H1 (cell line): ENCODE data around the gene SIRT3. TPM values are rescaled to one million over a fixed set of nuclear protein-coding genes. Genes with fewer than 3 reads are reported as not detected.

Source experiments
- NRF1 ChIP-seq: IDR thresholded peaks from 2 replicates; pipeline ENCODE4 v1.6.1; 2011; ENCODE audit warnings: mild to moderate bottlenecking, low read depth, low read length, improper control_type of control experiment
- polyA plus RNA-seq, 7 experiments: library from polyadenylated mRNA; depleted of rRNA in 3 of 7; stranded (reverse) in 5 of 7; unstranded in 2 of 7; fragments of >200 nt in 5 of 7; fragments of 200-250 nt in 2 of 7; gene quantifications; 1 replicate in 5 of 7; 2 replicates in 1 of 7; 4 replicates in 1 of 7; pipeline versions ENCODE4 v1.2.1 to v1.2.3, GENCODE V29; 2011 to 2013; ENCODE audit warnings: missing spikeins in 2 of 7, mixed read lengths in 2 of 7
- total RNA-seq: library from RNA; stranded (reverse); fragmentation: NEBNext Ultra II Directional; extraction: Animal tissue kit (Norgen Biotek cat#: 25700); gene quantifications from 2 replicates; pipeline ENCODE4 v1.2.1, GENCODE V29; 2021

SIRT3 gene
- total and polyA plus RNA-seq, 2 of the 8 experiments (the other 6 are each of a cell fraction or from before 2014, with no cell fraction given): 14.3 to 21.6 TPM

DNA sequence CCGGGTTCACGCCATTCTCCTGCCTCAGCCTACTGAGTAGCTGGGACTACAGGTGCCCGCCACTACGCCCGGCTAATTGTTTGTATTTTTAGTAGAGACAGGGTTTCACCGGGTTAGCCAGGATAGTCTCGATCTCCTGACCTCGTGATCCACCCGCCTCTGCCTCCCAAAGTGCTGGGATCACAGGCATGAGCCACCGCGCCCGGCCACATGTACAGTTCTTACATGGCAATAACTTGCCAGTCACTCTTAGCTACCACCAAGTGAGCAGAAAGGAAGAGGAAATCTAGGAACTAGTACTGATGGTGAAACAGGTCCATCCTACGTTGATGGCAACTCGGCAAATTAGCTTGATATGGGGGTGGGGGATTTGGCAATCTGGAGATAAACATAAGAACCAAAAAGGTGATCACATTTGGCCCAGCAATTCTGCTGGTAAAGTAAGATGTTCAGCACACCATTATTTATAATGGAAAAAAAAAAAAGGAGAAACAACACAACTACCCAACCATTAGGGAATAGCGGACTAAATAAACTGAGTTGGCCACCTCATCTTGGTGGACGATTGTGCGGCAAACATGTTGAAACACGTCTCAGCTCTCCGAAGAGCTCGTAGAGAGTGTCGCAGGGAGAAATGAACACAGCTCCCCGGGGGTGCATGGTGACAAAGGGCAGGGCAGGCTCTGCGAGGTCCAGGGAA lies 47.4 kb upstream of the SIRT3 start (continued):
- no peak for TF ChIP-seq NRF1
- TF ChIP-seq, all 59 proteins: peak for 0
